Liver (tissue), 9 donors: ENCODE results near the gene ILK. TPM values are rescaled to one million over a fixed set of nuclear protein-coding genes. Genes with fewer than 3 reads are reported as not detected.
A peak's percentile ranks its signal among the peaks of the same experiment; 100 is the strongest.

Source experiments
- DNase-seq: peaks from one replicate; pipeline ENCODE4 v3.0.0-alpha.2; 2017; ENCODE audit warnings: low spot score
- H3K27ac ChIP-seq, 2 donors: one replicate each; pipeline ENCODE4 v1.7.0; 2013; ENCODE audit warnings: inconsistent platforms in 2 of 2, low read length in 2 of 2, control low read depth in 1 of 2, low read depth in 1 of 2, mild to moderate bottlenecking in 1 of 2
- H3K27me3 ChIP-seq, 4 donors: one replicate each; pipeline versions ENCODE4 v1.6.1 to v1.7.0; 2013; ENCODE audit warnings: low read length in 3 of 4, inconsistent platforms in 1 of 4, mild to moderate bottlenecking in 1 of 4, moderate library complexity in 1 of 4; ENCODE audit not compliant: control insufficient read depth in 4 of 4, insufficient read depth in 4 of 4
- H3K36me3 ChIP-seq, 4 donors: one replicate each; pipeline versions ENCODE4 v1.6.1 to v1.7.0; 2013; ENCODE audit warnings: low read length in 3 of 4, mild to moderate bottlenecking in 3 of 4, low read depth in 1 of 4, moderate library complexity in 1 of 4; ENCODE audit not compliant: control insufficient read depth in 4 of 4, insufficient read depth in 3 of 4
- H3K4me1 ChIP-seq, 4 donors: one replicate each; pipeline versions ENCODE4 v1.6.1 to v1.7.0; 2013; ENCODE audit warnings: low read length in 3 of 4, mild to moderate bottlenecking in 3 of 4, moderate library complexity in 1 of 4; ENCODE audit not compliant: control insufficient read depth in 4 of 4, insufficient read depth in 4 of 4
- H3K4me3 ChIP-seq, 3 donors: one replicate each; pipeline versions ENCODE4 v1.6.1 to v1.7.0; 2013; ENCODE audit warnings: low read length in 3 of 3, control low read depth in 1 of 3, low read depth in 1 of 3, mild to moderate bottlenecking in 1 of 3
- H3K9ac ChIP-seq, 2 donors: one replicate each; pipeline ENCODE4 v1.7.0; 2013; ENCODE audit warnings: low read length in 2 of 2, mild to moderate bottlenecking in 2 of 2, moderate library complexity in 2 of 2, control low read depth in 1 of 2, low read depth in 1 of 2
- H3K9me3 ChIP-seq, 4 donors: one replicate each; pipeline versions ENCODE4 v1.6.1 to v1.7.0; 2013; ENCODE audit warnings: low read length in 3 of 4; ENCODE audit not compliant: control insufficient read depth in 4 of 4
- EGR1 ChIP-seq, 2 donors: IDR thresholded peaks; 2 replicates each; pipeline ENCODE4 v1.6.1; 2016 to 2018; ENCODE audit warnings: antibody characterized with exemption in 2 of 2, low read depth in 2 of 2
- GABPA ChIP-seq, 2 donors: IDR thresholded peaks in 1 of 2; conservative IDR thresholded peaks in 1 of 2; 2 replicates each; pipeline ENCODE4 v1.6.1; 2016; ENCODE audit warnings: antibody characterized with exemption in 2 of 2, mild to moderate bottlenecking in 1 of 2, moderate library complexity in 1 of 2
- HNF4G ChIP-seq: IDR thresholded peaks from 2 replicates; pipeline ENCODE4 v1.6.1; 2016; ENCODE audit warnings: antibody characterized with exemption
- NR2F2 ChIP-seq: IDR thresholded peaks from 2 replicates; pipeline ENCODE4 v1.6.1; 2016; ENCODE audit warnings: antibody characterized with exemption
- REST ChIP-seq: IDR thresholded peaks from 2 replicates; pipeline ENCODE4 v1.6.1; 2016; ENCODE audit warnings: antibody characterized with exemption, mild to moderate bottlenecking
- RXRA ChIP-seq, 2 donors: IDR thresholded peaks; 2 replicates each; pipeline ENCODE4 v1.6.1; 2017 to 2018; ENCODE audit warnings: antibody characterized with exemption in 2 of 2, mild to moderate bottlenecking in 1 of 2
- SP1 ChIP-seq: IDR thresholded peaks from 2 replicates; pipeline ENCODE4 v1.6.1; 2018; ENCODE audit warnings: antibody characterized with exemption, mild to moderate bottlenecking
- TAF1 ChIP-seq: conservative IDR thresholded peaks from 2 replicates; pipeline ENCODE4 v1.6.1; 2016; ENCODE audit warnings: antibody characterized with exemption, mild to moderate bottlenecking
- YY1 ChIP-seq: IDR thresholded peaks from 2 replicates; pipeline ENCODE4 v1.6.1; 2016; ENCODE audit warnings: antibody characterized with exemption, mild to moderate bottlenecking
- WGBS: extraction: QIAGEN DNeasy Blood & Tissue Kit; methylation state at CpG from one replicate; pipeline ENCODE4 v1.1.7; 2013; 5-methylcytosine and 5-hydroxymethylcytosine counted together
- polyA plus RNA-seq, 2 donors: library from polyadenylated mRNA; stranded (reverse) in 1 of 2; unstranded in 1 of 2; fragments of 200-250 nt in 1 of 2; fragments of >200 nt in 1 of 2; fragmentation: Nextera tagmentation in 1 of 2; extraction: Ambion mirVana in 1 of 2; gene quantifications; one replicate each; pipeline versions ENCODE4 v1.2.1 to v1.2.3, GENCODE V29; 2013 to 2015
- total RNA-seq, 2 donors: library from RNA; depleted of rRNA; stranded (reverse); fragments of >200 nt; gene quantifications; one replicate each; pipeline ENCODE4 v1.2.3, GENCODE V29; 2014
- TF ChIP-seq, protein P1 (sequence below): IDR thresholded peaks from 2 replicates; pipeline ENCODE4 v1.6.1; 2016; ENCODE audit warnings: antibody characterized with exemption
- TF ChIP-seq, protein P2 (sequence below): IDR thresholded peaks from 2 replicates; pipeline ENCODE4 v1.6.1; 2016; ENCODE audit warnings: antibody characterized with exemption
- donor health status: healthy.
- donor health status: healthy.
- donor health status: healthy.
- donor health status: healthy.
- donor health status: healthy.

ILK gene
- total and polyA plus RNA-seq, 4 donors: 29.6 to 69.1 (median 48.2) TPM

DNA sequence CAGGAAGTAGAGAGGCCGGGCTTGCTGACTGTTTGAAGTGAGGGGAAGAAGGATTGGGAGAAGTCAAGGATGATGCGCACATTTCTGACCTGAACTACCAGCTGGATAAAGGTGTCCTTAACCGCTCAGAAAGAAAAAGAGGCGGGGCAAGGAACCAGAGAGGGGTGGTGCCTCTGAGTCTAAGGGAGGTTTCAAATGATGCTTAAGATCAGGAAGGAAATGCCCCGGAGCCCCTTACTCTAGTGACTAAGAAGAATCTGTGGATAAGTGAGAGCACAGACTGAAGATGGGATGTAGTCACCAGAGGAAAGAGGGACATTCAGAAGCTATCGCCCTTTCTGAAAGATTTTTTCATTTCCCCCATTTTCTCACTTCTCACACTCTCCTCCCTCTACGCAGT lies 39.4 kb downstream of the ILK start (continued):
- TF ChIP-seq REST (no peak), NR2F2 (no peak), HNF4G (no peak), SP1 (no peak)

DNA sequence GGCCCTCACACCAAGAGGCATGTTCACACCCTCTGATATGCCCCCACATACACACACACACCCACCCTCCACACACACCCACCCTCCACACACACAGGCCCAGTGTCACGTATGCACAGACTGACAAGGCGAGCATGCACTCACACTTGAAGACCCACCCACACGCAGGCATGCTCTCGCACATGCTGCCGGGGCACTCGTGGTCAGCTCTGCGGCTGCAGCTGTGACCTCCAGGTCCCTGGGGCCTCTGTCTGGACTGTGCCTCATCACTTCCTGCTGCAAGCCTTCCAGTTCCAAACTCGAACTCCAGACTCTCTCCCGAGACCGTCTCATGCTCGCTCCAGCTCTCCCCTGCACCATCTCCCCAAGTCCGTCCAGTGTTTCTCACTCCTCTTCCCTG lies 42.5 kb downstream of the ILK start:
- WGBS: 73% methylated on average over 12 of the region's 12 CpGs
- Histone ChIP-seq H3K4me3 (no peak overlapping the region), H3K36me3 (no peaks in the 10 kb centered on the region), H3K27me3 (no peaks in the 10 kb centered on the region), H3K27ac (peak overlapping the region; percentile 11 to 61), H3K9me3 (no peaks in the 10 kb centered on the region), H3K9ac (no peak overlapping the region), H3K4me1 (peaks cover 0 to 10% (median 2%) of the 10 kb centered on the region in 4 donors)
- TF ChIP-seq SP1: no peak
- TF ChIP-seq NR2F2: peak; percentile 51
- no peak for TF ChIP-seq GABPA (IDR thresholded peaks at IDR 0.05 in 1 of 2, conservative IDR thresholded peaks at IDR 0.05 in 1 of 2)
- no peak for DNase-seq

- peak overlapping the region; percentile 11 to 61 for H3K27ac ChIP-seq
- no peaks in the 10 kb centered on the region for H3K27me3 ChIP-seq
- peaks cover 0 to 10% (median 2%) of the 10 kb centered on the region in 4 donors for H3K4me1 ChIP-seq
- DNase-seq: no peak
- H3K9ac ChIP-seq: no peak overlapping the region
- 67% methylated on average over 3 of the region's 3 CpGs for WGBS
- no peaks in the 10 kb centered on the region for H3K36me3 ChIP-seq
- H3K4me3 ChIP-seq: no peak overlapping the region
- no peaks in the 10 kb centered on the region for H3K9me3 ChIP-seq
- TF ChIP-seq EGR1 (IDR thresholded peaks at IDR 0.05; ENCODE audit: low read depth in 2 of 2): no peak
- no peak for TF ChIP-seq YY1
- TF ChIP-seq, protein P1, sequence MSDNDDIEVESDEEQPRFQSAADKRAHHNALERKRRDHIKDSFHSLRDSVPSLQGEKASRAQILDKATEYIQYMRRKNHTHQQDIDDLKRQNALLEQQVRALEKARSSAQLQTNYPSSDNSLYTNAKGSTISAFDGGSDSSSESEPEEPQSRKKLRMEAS: no peak
- no peak for TF ChIP-seq TAF1
- no peak for TF ChIP-seq NR2F2
- TF ChIP-seq, protein P2, sequence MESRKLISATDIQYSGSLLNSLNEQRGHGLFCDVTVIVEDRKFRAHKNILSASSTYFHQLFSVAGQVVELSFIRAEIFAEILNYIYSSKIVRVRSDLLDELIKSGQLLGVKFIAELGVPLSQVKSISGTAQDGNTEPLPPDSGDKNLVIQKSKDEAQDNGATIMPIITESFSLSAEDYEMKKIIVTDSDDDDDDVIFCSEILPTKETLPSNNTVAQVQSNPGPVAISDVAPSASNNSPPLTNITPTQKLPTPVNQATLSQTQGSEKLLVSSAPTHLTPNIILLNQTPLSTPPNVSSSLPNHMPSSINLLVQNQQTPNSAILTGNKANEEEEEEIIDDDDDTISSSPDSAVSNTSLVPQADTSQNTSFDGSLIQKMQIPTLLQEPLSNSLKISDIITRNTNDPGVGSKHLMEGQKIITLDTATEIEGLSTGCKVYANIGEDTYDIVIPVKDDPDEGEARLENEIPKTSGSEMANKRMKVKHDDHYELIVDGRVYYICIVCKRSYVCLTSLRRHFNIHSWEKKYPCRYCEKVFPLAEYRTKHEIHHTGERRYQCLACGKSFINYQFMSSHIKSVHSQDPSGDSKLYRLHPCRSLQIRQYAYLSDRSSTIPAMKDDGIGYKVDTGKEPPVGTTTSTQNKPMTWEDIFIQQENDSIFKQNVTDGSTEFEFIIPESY: no peak
- TF ChIP-seq RXRA (IDR thresholded peaks at IDR 0.05): no peak
These were observed 43.0 kb downstream of the ILK start for GRCh38 chr11:6646576-6646917.
